Right cardiac atrium (tissue), 5 donors: ENCODE results near the gene BMPR1B. TPM values are rescaled to one million over a fixed set of nuclear protein-coding genes. Genes with fewer than 3 reads are reported as not detected.

Experiments used
- ATAC-seq, 2 donors: fragments of 200-7000 bp; cut with Tn5 transposase; one replicate each; pipeline versions ENCODE4 v1.8.0 to v1.9.1; 2020; ENCODE audit warnings: moderate library complexity in 2 of 2, mild to moderate bottlenecking in 1 of 2
- DNase-seq, 3 donors: peaks; one replicate each; pipeline ENCODE4 v3.0.0-alpha.2; 2020
- H3K27ac ChIP-seq: one replicate; pipeline ENCODE4 v1.5.1; 2013; ENCODE audit warnings: mild to moderate bottlenecking, low read length, control low read depth, moderate library complexity
- H3K27me3 ChIP-seq: one replicate; pipeline ENCODE4 v1.6.1; 2013; ENCODE audit not compliant: control insufficient read depth, insufficient read depth
- H3K4me1 ChIP-seq: one replicate; pipeline ENCODE4 v1.6.1; 2013; ENCODE audit warnings: low read length; ENCODE audit not compliant: control insufficient read depth, insufficient read depth
- H3K4me3 ChIP-seq: one replicate; pipeline ENCODE4 v1.5.1; 2013; ENCODE audit warnings: low read length, control low read depth
- H3K9me3 ChIP-seq: one replicate; pipeline ENCODE4 v1.6.1; 2013; ENCODE audit warnings: low read length; ENCODE audit not compliant: control insufficient read depth
- WGBS: extraction: QIAGEN DNeasy Blood & Tissue Kit; methylation state at CpG from one replicate; pipeline ENCODE4 v1.1.7; 2013; 5-methylcytosine and 5-hydroxymethylcytosine counted together
- intact Hi-C, 4 donors: fragments of 100-400 bp; cut with DNase I; formaldehyde crosslinking; loops; one replicate each; pipeline versions ENCODE4 v1.11.0 to v1.14.0; 2022 to 2023
- polyA plus RNA-seq: library from polyadenylated mRNA; stranded (reverse); fragments of 200-250 nt; gene quantifications from one replicate; pipeline ENCODE4 v1.2.3, GENCODE V29; 2013
- total RNA-seq, 4 donors: library from RNA; stranded (reverse); fragmentation: NEBNext Ultra II Directional; extraction: Animal tissue kit (Norgen Biotek cat#: 25700); gene quantifications; one replicate each; pipeline ENCODE4 v1.2.1, GENCODE V29; 2021
- donor health status: healthy with polysubstance abuse.
- donor health status: DM: no; HTN: yes; CAD: no.
- donor health status: DM: no; HTN: no; CAD: no.
- donor health status: DM: no; HTN: yes; CAD: no; lungs with severe emphysema.
- donor health status: DM: yes; HTN: yes; CAD: no.

The BMPR1B gene
- total and polyA plus RNA-seq, 5 donors = 0.20 to 1.5 (median 0.88) TPM

GRCh38 chr4:94763005-94763404, 5.2 kb downstream of the BMPR1B start:
- intact Hi-C loops = no loop called here
- H3K4me3 ChIP-seq = no peak overlapping the region
- ATAC-seq (no peak), DNase-seq (no peak)
- peaks cover 5% of the 10 kb centered on the region for H3K4me1 ChIP-seq
- no peaks in the 10 kb centered on the region for H3K9me3 ChIP-seq
- 69% methylated on average over 4 of the region's 4 CpGs for WGBS
- no peak overlapping the region for H3K27ac ChIP-seq
- H3K27me3 ChIP-seq = no peaks in the 10 kb centered on the region

DNA sequence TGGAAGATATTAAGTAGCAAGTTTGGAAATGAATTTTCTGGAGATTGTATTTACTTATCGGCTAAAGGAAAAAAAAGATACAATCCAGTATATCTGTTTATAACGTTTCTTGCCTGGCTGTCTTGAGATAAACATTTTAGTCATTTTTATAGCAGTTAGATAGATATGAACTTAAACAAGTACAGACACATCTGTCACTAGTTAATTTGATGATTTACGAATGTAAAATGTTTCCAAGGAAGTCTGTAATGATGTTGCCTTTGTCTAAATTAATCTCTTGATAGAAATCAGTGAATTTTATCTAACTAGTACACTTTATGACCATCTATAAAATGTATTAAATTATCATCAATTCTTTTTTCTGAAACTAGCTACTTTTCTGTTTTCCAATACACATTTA, 5.7 kb downstream of the BMPR1B start:
- no peaks in the 10 kb centered on the region for H3K27me3 ChIP-seq
- intact Hi-C loops = no loop called here
- ATAC-seq (no peak), DNase-seq (no peak)
- WGBS = 53% methylated on average over 3 of the region's 3 CpGs
- no peak overlapping the region for H3K27ac ChIP-seq
- H3K4me1 ChIP-seq = peaks cover 5% of the 10 kb centered on the region
- H3K9me3 ChIP-seq = no peaks in the 10 kb centered on the region
- H3K4me3 ChIP-seq = no peak overlapping the region

- Histone ChIP-seq H3K4me3 (no peak overlapping the region), H3K27me3 (no peaks in the 10 kb centered on the region), H3K9me3 (no peaks in the 10 kb centered on the region), H3K4me1 (no peaks in the 10 kb centered on the region), H3K27ac (no peak overlapping the region)
- WGBS = 61% methylated on average over 2 of the region's 2 CpGs
- intact Hi-C loops = no loop called here
- no peak for ATAC-seq
- DNase-seq = no peak
These were observed 6.3 kb downstream of the BMPR1B start for GRCh38 chr4:94764069-94764468.

DNA sequence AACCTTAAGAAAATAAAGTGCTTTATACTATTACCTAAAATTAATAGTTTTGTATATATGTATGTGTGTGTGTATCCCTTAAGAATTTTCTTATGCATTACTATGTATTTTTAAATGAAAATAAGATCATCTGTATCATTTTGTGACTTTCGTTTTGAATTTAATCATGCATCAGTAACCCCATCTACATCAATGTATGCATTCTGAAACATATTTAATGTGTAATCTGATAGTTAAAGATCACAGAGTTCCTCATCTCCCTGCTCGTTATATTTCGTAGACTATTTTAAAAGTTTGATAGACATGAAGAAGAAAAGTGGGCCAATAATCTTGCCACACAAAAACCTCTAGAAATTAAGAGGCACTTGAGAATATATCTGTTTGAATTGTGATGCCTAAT, 7.4 kb downstream of the BMPR1B start:
- WGBS = 69% methylated on average over 3 of the region's 3 CpGs
- Histone ChIP-seq H3K27ac (no peak overlapping the region), H3K9me3 (no peaks in the 10 kb centered on the region), H3K27me3 (no peaks in the 10 kb centered on the region), H3K4me3 (no peak overlapping the region), H3K4me1 (no peaks in the 10 kb centered on the region)
- ATAC-seq (no peak), DNase-seq (no peak)
- intact Hi-C loops = no loop called here

DNA sequence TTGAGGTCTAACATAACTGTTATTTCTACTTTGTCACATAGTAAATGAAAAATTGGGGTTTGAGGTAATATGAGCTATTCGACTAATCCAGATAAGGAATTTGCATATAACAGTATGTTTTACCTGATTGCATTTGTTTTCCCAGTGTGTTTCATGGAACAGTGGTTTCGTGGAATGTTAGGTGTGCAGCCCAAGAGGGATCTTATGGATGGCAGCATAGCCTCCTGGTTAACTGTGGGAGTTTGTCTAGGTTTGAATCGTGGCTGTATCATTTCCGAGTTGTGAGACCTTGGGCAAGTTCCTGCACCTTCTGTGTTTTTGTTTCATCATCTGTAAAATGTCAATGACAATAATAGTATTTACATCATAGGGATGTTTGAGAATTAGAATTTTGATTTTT, 7.9 kb downstream of the BMPR1B start:
- no peak for ATAC-seq
- no peak overlapping the region for H3K4me3 ChIP-seq
- intact Hi-C loops = no loop called here
- no peak overlapping the region for H3K27ac ChIP-seq
- no peaks in the 10 kb centered on the region for H3K4me1 ChIP-seq
- H3K27me3 ChIP-seq = no peaks in the 10 kb centered on the region
- no peaks in the 10 kb centered on the region for H3K9me3 ChIP-seq
- DNase-seq = no peak
- 60% methylated on average over 4 of the region's 4 CpGs for WGBS

DNA sequence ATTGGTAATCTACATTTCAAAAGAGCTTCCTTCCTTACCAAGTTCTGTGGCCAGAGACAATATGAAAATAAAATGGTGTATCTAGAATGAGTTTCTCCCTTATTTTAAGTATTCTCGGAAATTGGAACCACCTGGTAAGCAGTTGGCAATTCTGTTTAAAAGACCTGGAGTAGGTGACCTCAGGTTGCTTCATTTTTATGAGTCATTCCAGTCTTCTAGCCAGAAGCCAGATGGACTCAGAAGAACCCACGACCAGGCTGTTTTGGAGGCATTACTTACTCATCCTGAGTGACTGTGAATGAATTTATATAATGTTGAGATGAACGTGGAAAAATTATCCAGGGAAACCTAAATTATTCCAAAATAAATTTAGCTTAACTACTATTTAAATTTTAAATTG, 9.1 kb downstream of the BMPR1B start:
- intact Hi-C loops = no loop called here
- DNase-seq (no peak), ATAC-seq (no peak)
- Histone ChIP-seq H3K9me3 (no peaks in the 10 kb centered on the region), H3K4me3 (no peak overlapping the region), H3K4me1 (no peaks in the 10 kb centered on the region), H3K27me3 (no peaks in the 10 kb centered on the region), H3K27ac (no peak overlapping the region)
- 79% methylated on average over 3 of the region's 3 CpGs for WGBS

DNA sequence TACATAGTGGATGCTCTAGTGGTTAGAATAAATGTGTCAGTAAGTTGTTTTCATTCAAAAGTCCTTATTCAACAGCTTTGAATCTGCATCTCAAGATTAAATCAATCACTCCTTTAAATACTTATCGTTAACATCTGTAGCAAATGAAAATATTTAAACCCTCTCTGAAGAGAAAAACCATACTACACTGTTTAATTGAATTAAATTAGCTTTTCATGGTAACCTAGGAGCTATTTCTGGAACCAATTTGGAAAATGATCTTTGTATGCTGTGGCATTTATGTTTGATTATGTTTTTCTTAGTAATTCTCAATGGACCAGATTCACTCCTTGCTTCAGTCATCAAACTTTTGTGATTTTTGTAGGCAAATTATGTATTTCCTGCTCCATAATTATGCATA, 9.7 kb downstream of the BMPR1B start:
- no peak for ATAC-seq
- no peak overlapping the region for H3K27ac ChIP-seq

GRCh38 chr4:94782707-94783106, 25.0 kb downstream of the BMPR1B start:
- Histone ChIP-seq H3K4me3 (no peak overlapping the region), H3K27me3 (no peaks in the 10 kb centered on the region), H3K9me3 (peaks cover 4% of the 10 kb centered on the region), H3K27ac (no peak overlapping the region), H3K4me1 (no peaks in the 10 kb centered on the region)
- no peak for DNase-seq
- WGBS = 0% methylated on average over 1 of the region's 1 CpG
- intact Hi-C loops = no loop called here
- no peak for ATAC-seq

More for the DNA sequence above, 9.7 kb downstream of the BMPR1B start:
- intact Hi-C loops = no loop called here
- H3K4me3 ChIP-seq = no peak overlapping the region
- no peak for DNase-seq
- WGBS = 78% methylated on average over 1 of the region's 1 CpG
- H3K9me3 ChIP-seq = no peaks in the 10 kb centered on the region
- H3K4me1 ChIP-seq = no peaks in the 10 kb centered on the region
- no peaks in the 10 kb centered on the region for H3K27me3 ChIP-seq

DNA sequence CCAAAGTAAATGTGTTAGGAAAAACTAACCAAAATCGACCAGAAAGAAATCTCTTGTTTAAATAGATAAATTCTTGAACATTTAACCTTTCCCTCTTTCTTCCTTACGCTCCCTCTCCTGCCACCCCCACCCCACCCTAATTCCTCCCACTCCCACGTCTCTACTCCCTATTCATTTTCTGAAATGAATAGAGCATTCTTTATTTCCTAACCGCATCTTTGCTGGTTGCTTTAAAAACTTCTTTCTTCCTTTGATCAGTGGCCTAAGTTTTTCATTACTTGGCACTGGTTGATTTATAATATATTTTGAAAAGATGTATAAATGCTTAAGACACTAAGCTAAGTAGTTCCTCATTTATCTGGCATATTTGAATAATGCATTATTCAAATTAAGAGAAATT, 33.9 kb downstream of the BMPR1B start:
- ATAC-seq = no peak
- intact Hi-C loops = no loop called here
- no peak for DNase-seq
- H3K27me3 ChIP-seq = no peaks in the 10 kb centered on the region
- no peaks in the 10 kb centered on the region for H3K4me1 ChIP-seq
- H3K4me3 ChIP-seq = no peak overlapping the region
- no peaks in the 10 kb centered on the region for H3K9me3 ChIP-seq
- H3K27ac ChIP-seq = no peak overlapping the region
- WGBS = 43% methylated on average over 4 of the region's 4 CpGs

GRCh38 chr4:94798808-94799207, 41.1 kb downstream of the BMPR1B start:
- Histone ChIP-seq H3K4me3 (no peak overlapping the region), H3K4me1 (no peaks in the 10 kb centered on the region), H3K27me3 (no peaks in the 10 kb centered on the region), H3K9me3 (no peaks in the 10 kb centered on the region), H3K27ac (no peak overlapping the region)
- DNase-seq (no peak), ATAC-seq (peak in 1 of 2 donors; percentile 41)
- intact Hi-C loops = no loop called here
- 35% methylated on average over 3 of the region's 3 CpGs for WGBS

GRCh38 chr4:94801016-94801415, 43.3 kb downstream of the BMPR1B start:
- no peak for DNase-seq
- intact Hi-C loops = no loop called here
- no peaks in the 10 kb centered on the region for H3K4me1 ChIP-seq
- no peaks in the 10 kb centered on the region for H3K27me3 ChIP-seq
- WGBS = 54% methylated on average over 2 of the region's 2 CpGs
- H3K4me3 ChIP-seq = no peak overlapping the region
- ATAC-seq = no peak
- H3K9me3 ChIP-seq = no peaks in the 10 kb centered on the region
- no peak overlapping the region for H3K27ac ChIP-seq

- H3K9me3 ChIP-seq = no peaks in the 10 kb centered on the region
- H3K27ac ChIP-seq = no peak overlapping the region
- intact Hi-C loops = no loop called here
- H3K27me3 ChIP-seq = no peaks in the 10 kb centered on the region
- peak; percentile 27 to 62 (median 59) for DNase-seq
- no peaks in the 10 kb centered on the region for H3K4me1 ChIP-seq
- peak; percentile 84 to 89 for ATAC-seq
- 28% methylated on average over 4 of the region's 4 CpGs for WGBS
- no peak overlapping the region for H3K4me3 ChIP-seq
These were observed 44.3 kb downstream of the BMPR1B start for GRCh38 chr4:94802091-94802490.
